SJSA1 (cell line): Measurements from ENCODE around the gene SGMS1. TPM values are rescaled to one million over a fixed set of nuclear protein-coding genes. Genes with fewer than 3 reads are reported as not detected.
A peak's percentile ranks its signal among the peaks of the same experiment; 100 is the strongest.
"Not testable (repeated sequence)": the region's sequence is repeated elsewhere in the genome, so short reads cannot be mapped to it uniquely, and the experiment has no call there.

Experiments
- DNase-seq, 2 experiments: peaks; one replicate each; pipeline ENCODE4 v3.0.0-alpha.2; 2015 to 2020; ENCODE audit warnings: low spot score in 2 of 2, low read depth in 1 of 2
- H3K27ac ChIP-seq: fragments of 250-450 bp; sonication (Bioruptor Pico); 2 replicates; pipeline ENCODE4 v1.5.1; 2020; ENCODE audit warnings: mild to moderate bottlenecking, moderate library complexity
- H3K27me3 ChIP-seq: fragments of 250-450 bp; sonication (Bioruptor Pico); replicated peaks from 2 replicates; pipeline ENCODE4 v1.5.1; 2020; ENCODE audit warnings: mild to moderate bottlenecking, moderate library complexity
- H3K36me3 ChIP-seq: fragments of 250-450 bp; sonication (Bioruptor Pico); 2 replicates; pipeline ENCODE4 v1.5.1; 2020; ENCODE audit warnings: mild to moderate bottlenecking
- H3K4me1 ChIP-seq: fragments of 250-450 bp; sonication (Bioruptor Pico); replicated peaks from 2 replicates; pipeline ENCODE4 v1.6.1; 2021; ENCODE audit warnings: mild to moderate bottlenecking
- H3K4me3 ChIP-seq: fragments of 250-450 bp; sonication (Bioruptor Pico); 2 replicates; pipeline ENCODE4 v1.5.1; 2020; ENCODE audit warnings: mild to moderate bottlenecking
- H3K9me3 ChIP-seq: fragments of 250-450 bp; sonication (Bioruptor Pico); replicated peaks from 2 replicates; pipeline ENCODE4 v1.5.1; 2020; ENCODE audit warnings: mild to moderate bottlenecking
- total RNA-seq: library from RNA; depleted of rRNA; stranded (reverse); fragments of >200 nt; shearing (Covaris generic); gene quantifications from 2 replicates; pipeline ENCODE4 v1.2.3, GENCODE V29; 2014; rRNA removed

The SGMS1 gene
- total RNA-seq: 85.5 and 109 TPM in 2 replicates

DNA sequence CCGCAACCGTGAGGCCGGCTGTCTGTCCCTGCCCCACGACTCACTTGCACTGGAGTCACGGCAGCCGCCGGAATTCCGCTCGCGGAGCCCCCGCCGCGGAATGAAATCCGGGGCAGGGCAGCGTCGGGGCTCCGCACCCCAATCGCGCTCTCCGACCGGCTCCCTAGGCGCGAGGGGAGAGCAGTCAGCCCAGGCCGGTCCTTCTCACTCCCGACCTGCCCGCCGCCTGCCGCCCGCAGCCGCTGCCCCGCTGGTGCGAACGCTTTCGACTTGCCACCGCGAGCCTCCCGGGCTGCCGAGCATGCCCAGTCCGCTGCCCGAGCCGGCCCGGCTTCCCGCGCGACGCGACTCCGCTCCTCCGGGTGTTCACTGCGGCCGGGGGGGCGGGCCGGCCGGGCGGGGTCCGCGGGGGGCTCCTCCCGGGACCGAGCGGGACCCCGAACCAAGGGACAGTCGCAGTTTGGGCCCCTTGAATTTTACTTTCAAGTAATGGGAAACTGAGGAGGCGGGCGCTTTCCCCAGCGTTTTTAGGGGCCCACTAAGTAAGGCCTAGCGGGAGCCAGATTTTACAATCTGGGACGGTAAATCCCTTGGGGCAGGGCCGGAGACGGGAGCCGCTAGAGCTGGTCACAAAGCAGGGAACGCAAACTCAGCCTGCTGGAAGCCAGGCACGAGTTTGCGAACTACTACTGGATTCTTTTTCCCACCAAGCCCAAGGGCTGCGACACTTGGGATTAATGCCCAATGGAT is at the start of gene SGMS1:
Gene SGMS1, minus strand, starts transcription at position 294 of the 750 bp plus-strand sequence. CDS start 279,842 bp downstream, outside the sequence.
- peak within 1 kb of the TSS; percentile 89 for H3K27ac ChIP-seq
- no peaks in the 10 kb centered on the region for H3K27me3 ChIP-seq
- peak within 1 kb of the TSS; percentile 71 for H3K4me3 ChIP-seq
- H3K9me3 ChIP-seq: no peaks in the 10 kb centered on the region
- DNase-seq: peak; percentile 86 to 96
- H3K4me1 ChIP-seq: peaks cover 16% of the 10 kb centered on the region
- H3K36me3 ChIP-seq: peaks cover 7% of the 10 kb centered on the region

DNA sequence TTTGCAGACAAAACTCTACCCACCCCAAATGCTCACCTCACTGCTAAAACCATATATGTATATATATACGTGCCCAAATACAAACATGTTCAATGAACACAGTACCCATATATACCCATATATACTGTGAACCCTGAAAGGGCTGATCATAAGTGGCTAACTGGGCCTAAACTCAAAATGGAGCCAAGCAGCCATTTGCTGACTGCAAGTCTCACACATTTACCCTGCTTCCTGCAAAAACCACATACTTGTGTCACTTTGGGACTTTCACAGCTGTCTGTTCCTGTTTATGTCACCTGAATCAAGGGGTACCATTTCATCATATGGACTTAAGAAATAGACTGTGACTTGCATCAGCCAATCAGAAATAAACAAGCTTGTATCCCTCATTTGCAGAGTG is 48.4 kb upstream of the SGMS1 start:
- H3K27me3 ChIP-seq, H3K36me3 ChIP-seq, H3K4me3 ChIP-seq, H3K4me1 ChIP-seq, DNase-seq, H3K27ac ChIP-seq, H3K9me3 ChIP-seq: not testable (repeated sequence)

DNA sequence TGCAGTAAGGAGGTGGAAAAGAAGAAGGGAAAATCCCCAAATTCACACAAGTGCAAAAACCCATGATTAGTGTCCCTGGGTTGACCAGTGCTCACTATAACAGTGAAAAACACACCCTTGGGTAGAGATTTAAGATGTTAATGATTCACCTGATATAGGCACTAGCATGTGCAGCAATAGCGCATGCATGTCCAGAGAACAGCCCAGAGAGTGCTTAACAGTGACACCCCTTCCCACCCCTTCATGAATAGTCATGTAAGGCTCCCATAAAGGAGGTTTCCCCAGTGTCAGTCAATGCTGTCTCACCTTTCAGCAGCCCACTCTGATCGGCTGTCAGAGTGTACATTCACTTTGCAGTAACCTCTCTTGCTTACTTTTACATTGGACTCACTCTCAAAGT is 47.9 kb upstream of the SGMS1 start:
- not testable (repeated sequence) for H3K4me1 ChIP-seq, H3K4me3 ChIP-seq, H3K9me3 ChIP-seq, H3K27me3 ChIP-seq, DNase-seq, H3K27ac ChIP-seq, H3K36me3 ChIP-seq

DNA sequence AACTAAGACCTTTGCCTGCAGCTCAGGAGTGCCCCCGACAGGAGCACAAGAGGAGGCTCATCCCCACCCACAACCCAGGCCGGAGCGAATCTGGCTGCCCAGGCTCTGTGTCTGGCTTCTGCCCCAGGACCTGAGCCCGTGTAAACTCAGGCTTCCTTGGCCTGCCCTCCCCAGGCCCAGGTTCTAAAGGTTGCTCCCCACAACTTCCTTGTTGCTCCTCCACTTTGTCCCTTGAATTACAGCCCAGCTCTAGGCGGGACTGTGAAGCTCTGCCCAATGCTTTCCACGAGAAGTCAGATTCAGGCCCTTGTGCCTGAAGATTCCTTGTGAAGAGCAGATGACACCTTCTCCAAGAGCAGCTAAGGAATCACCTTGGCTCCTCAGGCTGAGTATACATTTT is 46.2 kb upstream of the SGMS1 start:
- DNase-seq: peak in 1 of 2 experiments; percentile 2
- not testable (repeated sequence) for H3K9me3 ChIP-seq, H3K27ac ChIP-seq, H3K4me1 ChIP-seq, H3K27me3 ChIP-seq, H3K4me3 ChIP-seq, H3K36me3 ChIP-seq

DNA sequence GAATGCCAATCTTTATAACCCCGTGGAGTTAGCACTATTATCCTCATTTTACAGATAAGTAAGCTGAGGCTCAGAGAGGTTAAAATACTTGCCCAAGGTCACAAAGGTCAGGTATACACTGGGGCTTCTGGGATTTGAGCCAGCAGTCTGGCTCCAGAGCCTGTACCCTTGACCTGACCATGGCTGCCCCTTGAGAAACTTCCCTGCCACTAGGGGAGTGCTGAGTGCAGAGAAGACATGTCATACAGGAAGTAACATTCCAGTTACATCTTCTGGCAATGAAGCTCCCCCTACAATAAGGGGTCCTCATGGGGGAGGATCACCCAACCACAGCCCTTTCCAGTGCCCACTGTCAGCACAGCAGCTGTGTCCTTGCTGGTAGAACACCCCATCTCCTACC is 43.6 kb upstream of the SGMS1 start:
- H3K27me3 ChIP-seq: not testable (repeated sequence)

DNA sequence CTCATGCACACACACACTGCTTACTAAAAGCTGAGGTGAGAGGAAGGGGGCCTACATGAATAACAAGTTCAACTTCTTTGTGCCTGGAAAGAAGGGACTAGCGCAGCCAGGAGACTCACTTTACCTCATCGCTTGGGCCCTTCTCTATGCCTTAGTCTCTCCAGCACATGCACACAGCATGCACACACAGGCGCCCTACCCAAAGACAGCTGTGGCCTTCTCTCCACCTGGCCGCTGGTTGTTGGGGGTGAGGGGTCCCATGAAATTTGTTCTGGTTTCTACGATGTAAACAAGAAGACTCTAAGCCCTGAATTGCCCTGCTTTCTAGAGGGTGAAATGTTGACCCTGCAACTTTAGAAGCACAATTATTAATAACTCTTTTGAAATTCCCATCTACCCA is 38.7 kb upstream of the SGMS1 start:
- DNase-seq, H3K4me3 ChIP-seq, H3K36me3 ChIP-seq, H3K27me3 ChIP-seq, H3K9me3 ChIP-seq, H3K27ac ChIP-seq, H3K4me1 ChIP-seq: not testable (repeated sequence)

More for the DNA sequence above, 43.6 kb upstream of the SGMS1 start:
- H3K4me1 ChIP-seq, H3K4me3 ChIP-seq, H3K27ac ChIP-seq, H3K9me3 ChIP-seq, H3K36me3 ChIP-seq, DNase-seq: not testable (repeated sequence)

DNA sequence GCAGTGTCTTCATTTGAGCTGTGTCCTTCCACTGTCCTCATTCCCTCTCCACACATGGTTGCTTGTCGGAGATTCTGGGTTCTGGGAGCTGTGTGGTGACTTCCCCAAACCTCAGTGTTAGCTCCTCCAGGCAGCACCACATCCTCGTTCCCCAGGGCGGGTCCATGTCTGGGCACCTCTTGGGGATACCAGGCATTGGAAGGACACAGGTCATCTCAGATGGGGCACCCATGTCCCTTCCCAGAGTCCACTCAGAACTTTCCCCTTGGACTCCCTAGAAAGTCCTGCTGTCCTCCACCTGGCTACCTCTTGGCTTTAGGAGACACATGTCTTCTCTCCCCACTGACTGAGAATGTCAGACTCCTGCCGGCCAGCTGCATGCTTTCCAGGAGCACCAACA is 37.8 kb upstream of the SGMS1 start:
- not testable (repeated sequence) for H3K27me3 ChIP-seq, H3K27ac ChIP-seq, DNase-seq, H3K9me3 ChIP-seq, H3K4me1 ChIP-seq, H3K4me3 ChIP-seq, H3K36me3 ChIP-seq

DNA sequence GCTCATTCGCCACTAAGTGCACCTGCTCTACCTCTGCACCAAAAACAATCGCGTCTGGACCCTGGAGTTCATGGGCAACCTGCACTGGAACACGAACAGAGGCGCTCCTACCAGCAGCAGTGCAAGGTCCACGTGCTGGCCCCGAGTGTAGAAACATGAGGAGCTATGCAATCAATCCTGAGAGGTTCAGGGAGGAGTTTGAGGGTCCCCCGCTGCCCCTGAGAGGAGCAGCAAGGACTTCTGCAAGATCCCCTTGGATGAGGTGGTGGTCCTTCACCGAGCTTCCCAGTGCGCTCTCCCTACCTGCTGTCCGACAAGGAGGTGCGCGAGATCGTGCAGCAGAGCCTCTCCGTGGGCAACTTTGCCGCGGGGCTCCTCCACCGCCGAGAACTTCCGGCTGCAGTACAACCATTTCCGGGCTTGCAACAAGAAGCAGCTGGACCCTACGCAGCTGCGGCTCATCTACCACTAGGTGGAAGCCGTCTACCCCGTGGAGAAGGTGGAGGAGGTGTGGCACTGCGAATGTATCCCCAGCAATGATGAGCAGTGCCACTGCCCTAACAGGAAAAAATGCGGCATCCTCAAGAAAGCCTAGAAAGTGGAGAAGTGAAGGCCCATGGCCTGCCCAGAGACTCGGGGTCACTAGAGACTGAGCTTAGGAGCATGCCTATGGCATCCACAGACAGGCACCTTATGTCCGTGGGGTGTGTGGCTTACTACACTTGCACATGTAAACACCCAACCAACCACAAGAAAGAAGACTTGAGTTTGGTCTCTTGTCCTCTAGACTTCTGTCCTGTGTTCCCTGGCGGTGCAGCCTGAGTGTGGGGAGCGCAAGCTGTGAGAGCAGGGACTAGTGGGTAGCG is 36.3 kb upstream of the SGMS1 start:
- not testable (repeated sequence) for H3K9me3 ChIP-seq, H3K27ac ChIP-seq, H3K27me3 ChIP-seq, H3K4me1 ChIP-seq, H3K36me3 ChIP-seq
- DNase-seq: peak; percentile 33 to 70
- peak overlapping the region; percentile 32 for H3K4me3 ChIP-seq

DNA sequence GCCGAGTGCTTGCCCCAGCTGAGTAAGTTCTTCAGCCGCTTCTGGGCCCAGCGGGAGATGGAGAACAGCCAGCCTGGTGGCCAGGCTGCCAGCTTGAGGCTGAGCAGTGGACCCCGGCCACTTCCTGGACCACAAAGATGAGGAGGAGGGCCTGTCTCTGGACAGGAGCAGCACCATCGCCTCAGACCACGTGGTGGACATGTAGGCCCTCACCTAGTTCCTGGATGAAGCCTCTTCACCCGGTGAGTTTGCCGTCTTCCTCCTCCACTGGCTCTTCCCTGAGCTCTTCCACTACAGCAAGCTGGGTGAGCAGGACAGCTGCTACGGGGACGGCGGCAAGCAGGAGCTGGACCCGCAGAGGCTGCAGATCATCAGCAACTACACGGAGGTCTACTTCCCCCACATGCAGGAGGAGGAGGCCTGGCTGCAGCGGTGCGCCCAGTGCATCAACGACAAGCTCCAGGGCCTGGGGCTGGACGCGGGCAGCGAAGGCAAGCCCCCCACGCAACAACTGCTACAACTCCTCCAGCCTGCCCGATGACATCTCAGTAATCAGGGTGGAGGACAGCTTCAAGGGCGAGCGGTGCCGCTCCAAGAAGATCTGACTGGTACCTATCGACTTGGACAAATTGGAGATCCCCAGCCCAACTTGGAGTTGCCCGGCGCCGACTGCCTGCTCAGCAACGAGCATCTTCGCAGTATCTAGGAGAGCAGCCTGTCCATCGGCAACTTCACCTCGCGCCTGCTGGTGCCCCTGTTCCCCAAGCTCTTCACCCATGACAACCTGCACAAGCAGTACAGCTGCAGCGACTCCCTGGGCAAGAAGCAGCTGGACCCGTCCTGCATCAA is 35.5 kb upstream of the SGMS1 start:
- H3K27ac ChIP-seq, H3K27me3 ChIP-seq, H3K36me3 ChIP-seq, H3K4me1 ChIP-seq, H3K9me3 ChIP-seq, DNase-seq: not testable (repeated sequence)
- peak overlapping the region; percentile 32 for H3K4me3 ChIP-seq

DNA sequence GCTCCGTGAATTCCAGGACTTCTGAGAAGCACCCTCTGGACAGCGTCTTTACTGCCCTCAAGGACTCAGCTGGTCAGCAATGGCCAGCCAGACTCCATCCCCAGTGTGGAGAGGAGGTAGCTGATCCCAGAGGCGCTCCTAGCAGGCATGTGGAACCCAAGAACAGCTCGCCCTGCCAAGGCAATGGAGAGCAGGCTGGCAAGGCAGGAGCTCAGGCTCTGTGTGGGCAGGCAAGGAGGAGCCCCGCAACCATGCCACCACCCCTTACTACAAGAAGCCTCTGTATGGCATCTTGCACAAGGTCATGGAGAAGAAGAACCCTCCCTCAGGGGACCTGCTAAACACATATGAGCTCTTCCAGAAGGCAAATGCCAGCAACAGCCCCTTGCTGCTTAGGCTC is 34.4 kb upstream of the SGMS1 start:
- no peaks in the 10 kb centered on the region for H3K9me3 ChIP-seq
- no peaks in the 10 kb centered on the region for H3K27me3 ChIP-seq
- DNase-seq: no peak
- no peak overlapping the region for H3K27ac ChIP-seq
- no peaks in the 10 kb centered on the region for H3K36me3 ChIP-seq
- H3K4me1 ChIP-seq: no peaks in the 10 kb centered on the region
- no peak overlapping the region for H3K4me3 ChIP-seq

DNA sequence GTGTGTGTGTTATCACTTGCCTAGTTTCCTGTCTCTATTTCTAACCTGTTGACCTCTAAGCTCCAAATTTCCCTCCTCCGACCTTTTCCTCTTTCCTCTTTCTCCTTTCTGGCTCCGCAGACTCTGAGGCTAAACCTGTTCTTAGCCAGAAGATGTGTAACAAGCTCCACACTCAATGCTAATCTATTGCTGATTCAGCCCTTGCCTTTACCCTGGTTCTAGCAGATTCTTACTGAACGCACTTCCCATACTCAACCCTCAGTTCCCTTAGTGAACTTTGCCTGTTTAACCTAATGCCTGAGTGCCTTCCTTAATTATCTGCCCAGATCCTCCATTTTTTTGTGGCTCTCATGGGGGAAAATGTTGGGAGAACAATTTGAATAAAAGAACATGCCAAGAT is 30.0 kb upstream of the SGMS1 start:
- Histone ChIP-seq H3K27ac (no peak overlapping the region), H3K9me3 (no peaks in the 10 kb centered on the region), H3K4me1 (no peaks in the 10 kb centered on the region), H3K27me3 (no peaks in the 10 kb centered on the region), H3K36me3 (no peaks in the 10 kb centered on the region), H3K4me3 (no peak overlapping the region)
- no peak for DNase-seq

DNA sequence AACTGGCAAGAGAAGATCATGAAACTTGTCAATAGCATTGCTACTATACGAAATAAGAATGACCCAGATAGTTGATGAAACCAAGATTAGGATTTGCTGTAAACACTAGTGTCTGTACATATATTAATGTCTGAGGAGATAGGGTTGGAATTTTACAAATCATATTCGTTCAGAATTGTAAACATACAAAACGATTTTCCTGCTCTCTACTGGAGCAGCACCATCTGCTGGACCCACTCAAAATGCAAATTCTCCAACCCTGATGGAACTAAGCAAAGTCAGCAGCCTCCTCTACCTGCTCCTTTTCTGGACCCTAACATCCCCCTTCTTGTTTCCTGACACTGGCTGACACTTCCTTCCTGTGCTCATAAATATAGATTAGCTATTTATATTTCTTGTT is 29.4 kb upstream of the SGMS1 start:
- DNase-seq: no peak
- no peak overlapping the region for H3K27ac ChIP-seq
- H3K4me1 ChIP-seq: no peaks in the 10 kb centered on the region
- H3K36me3 ChIP-seq: no peaks in the 10 kb centered on the region
- H3K9me3 ChIP-seq: no peaks in the 10 kb centered on the region
- H3K4me3 ChIP-seq: no peak overlapping the region
- H3K27me3 ChIP-seq: no peaks in the 10 kb centered on the region

DNA sequence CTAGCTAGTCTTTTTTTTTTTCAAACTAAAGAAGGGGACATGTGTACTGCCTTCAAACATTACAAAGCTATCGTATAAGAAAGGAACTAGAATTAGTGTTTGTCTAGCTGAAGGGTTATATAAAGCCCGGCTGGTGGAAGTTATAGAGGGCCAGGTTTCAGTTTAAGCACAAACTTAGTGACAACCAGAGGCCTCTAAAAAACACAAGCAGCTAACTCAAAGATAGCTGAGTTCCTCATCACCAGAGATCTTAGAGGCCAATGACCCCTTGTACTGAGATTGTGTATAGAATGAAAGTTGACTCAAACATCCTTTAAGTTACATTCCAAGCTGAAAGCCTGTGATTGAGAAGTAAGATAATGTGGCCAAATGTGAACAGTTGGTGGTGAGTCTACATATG is 28.1 kb upstream of the SGMS1 start:
- Histone ChIP-seq H3K27ac (no peak overlapping the region), H3K4me3 (no peak overlapping the region), H3K4me1 (no peaks in the 10 kb centered on the region), H3K27me3 (no peaks in the 10 kb centered on the region), H3K36me3 (no peaks in the 10 kb centered on the region), H3K9me3 (no peaks in the 10 kb centered on the region)
- DNase-seq: no peak

DNA sequence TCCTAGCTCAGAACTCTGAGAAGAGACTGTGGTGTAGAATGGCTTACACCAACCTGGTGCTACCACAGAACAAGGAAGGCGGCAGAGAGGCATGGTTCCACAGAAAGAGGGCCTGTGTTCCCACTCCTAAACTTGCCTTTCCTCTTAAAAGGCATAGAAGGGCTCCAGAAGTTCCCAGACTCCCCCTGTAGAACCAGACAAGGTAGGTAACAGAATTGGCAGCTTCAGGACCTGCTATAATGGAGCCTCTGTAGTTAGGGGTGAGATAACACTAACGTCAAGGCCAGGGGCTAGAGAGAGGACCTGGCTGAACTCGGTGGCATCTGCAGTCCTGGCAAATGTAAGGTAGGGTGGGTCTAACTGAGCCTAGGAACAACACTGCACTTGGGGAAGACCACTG is 26.7 kb upstream of the SGMS1 start:
- Histone ChIP-seq H3K9me3 (no peaks in the 10 kb centered on the region), H3K27me3 (no peaks in the 10 kb centered on the region), H3K27ac (no peak overlapping the region), H3K4me1 (no peaks in the 10 kb centered on the region), H3K36me3 (no peaks in the 10 kb centered on the region), H3K4me3 (no peak overlapping the region)
- DNase-seq: no peak
